Stimulated activated CD4-positive, alpha-beta T cell treated with anti-CD3 and anti-CD28 coated beads, Interleukin-2, amount 100 ng/mL, for 4 hours (primary cell): Measurements from ENCODE around the gene MYL5.
"Not testable (repeated sequence)": the region's sequence is repeated elsewhere in the genome, so short reads cannot be mapped to it uniquely, and the experiment has no call there.

Experiments used
- DNase-seq: peaks from one replicate; pipeline ENCODE4 v3.0.0-alpha.2; 2020; ENCODE audit warnings: low read depth

Gene MYL5

DNA sequence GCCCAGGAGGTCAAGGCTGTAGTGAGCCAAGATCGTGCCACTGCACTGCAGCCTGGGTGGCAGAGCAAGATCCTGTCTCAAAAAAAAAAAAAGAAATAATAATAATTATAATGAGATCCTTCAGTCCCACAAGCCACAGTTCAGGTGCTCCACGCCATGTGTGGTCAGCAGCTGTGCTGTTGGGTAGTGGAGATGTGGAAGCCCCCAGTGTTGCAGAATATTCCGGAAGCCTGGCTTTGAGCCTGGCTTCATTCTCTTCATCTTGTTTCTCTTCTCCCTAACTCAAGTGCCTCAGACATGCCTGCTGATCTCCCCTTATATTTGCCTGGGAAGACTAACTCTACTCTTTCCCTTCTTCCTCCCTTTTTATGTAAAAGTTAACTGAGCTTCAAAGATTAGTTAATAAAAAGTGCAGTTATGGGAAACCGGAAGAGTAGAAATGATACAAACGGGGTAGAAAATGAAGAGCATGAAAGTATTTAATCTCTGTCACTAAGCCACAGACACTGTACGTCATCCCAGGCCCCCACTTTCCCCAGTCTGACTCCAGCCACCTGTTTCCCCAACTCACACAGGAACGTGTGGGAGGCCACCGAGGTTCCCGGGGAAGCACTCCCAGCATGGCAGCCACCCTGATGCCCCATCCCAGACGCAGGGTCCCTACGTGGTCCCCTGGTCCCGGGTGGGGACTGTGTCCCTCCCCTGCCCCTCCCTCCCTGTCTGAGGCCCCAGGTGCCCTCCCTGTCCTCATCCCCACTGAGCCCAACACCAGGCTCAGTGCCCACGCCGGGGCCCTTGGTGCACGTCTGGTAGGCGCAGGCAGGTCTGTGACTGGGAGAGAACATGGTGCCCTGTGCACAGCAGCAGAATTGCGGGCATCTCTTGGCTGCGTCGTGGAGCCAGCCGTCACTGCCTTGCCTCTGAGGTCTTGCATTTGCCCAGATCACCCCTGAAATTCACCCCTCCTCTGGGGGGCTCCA, 55.3 kb downstream of the MYL5 start:
- DNase-seq, result no peak

DNA sequence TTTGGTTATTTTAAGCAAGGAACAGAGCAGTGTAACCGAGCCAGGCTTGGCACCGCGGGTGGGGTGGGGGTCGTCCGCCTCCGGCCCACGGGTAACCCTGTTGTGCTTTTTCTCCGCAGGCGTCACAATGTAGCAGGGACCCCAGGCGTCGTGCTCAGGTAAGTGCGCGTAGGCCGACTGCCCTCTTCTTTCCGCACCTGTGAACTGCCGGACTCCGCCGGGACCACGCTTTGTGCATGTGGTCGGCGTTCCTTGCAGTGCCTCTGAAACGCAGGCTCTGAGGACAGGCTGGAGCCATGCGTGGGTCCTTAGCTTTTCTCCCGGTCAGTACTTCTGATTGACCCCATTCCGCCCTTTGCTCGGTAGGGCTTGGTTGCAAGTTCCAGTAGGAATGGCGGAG, 56.2 kb downstream of the MYL5 start:
- no peak for DNase-seq

DNA sequence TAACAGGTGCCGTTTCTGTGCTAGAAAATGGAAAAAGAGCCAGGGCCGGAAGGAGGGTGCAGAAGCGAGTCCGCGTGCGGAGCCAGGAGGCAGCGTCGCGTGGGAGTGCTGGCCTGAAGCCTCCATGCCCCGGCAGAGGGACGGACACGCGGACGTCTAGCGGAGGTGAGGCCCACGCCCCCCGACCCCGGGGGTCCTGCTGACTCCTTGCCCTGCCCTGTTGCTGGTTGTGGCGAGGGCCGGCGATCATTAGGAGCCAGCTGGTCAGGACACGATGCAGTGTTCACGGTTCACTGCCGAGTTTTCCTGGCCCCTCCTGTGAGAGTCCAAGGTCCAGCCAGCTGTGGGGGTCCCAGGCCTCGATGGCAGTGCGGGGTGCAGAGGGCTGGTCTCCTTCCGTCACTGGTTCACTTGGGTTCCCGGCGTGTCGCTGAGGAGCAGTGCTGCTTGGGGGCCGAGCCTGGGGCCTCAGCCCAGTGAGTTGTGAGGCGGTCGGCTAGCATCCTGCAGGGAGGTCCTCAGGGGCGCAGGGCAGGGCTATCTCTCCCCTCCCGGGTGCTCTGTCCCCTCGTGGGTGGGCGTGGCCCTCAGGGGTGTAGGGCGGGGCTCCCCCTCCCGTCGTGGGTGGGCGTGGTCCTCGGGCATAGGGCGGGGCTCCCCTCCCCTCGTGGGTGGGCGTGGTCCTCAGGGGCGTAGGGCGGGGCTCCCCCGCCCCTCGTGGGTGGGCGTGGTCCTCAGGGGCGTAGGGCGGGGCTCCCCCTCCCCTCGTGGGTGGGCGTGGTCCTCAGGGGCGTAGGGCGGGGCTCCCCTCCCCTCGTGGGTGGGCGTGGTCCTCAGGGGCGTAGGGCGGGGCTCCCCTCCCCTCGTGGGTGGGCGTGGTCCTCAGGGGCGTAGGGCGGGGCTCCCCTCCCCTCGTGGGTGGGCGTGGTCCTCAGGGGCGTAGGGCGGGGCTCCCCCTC, 56.9 kb downstream of the MYL5 start:
- not testable (repeated sequence) for DNase-seq
